NCI-H2171 (cell line): ENCODE results near the gene GTPBP8.
"Not testable (repeated sequence)": the region's sequence is repeated elsewhere in the genome, so short reads cannot be mapped to it uniquely, and the experiment has no call there.

Experiments used
- DNase-seq: peaks from one replicate; lab custom pipeline; 2025; lab: John Stamatoyannopoulos, UW

GTPBP8 gene

DNA sequence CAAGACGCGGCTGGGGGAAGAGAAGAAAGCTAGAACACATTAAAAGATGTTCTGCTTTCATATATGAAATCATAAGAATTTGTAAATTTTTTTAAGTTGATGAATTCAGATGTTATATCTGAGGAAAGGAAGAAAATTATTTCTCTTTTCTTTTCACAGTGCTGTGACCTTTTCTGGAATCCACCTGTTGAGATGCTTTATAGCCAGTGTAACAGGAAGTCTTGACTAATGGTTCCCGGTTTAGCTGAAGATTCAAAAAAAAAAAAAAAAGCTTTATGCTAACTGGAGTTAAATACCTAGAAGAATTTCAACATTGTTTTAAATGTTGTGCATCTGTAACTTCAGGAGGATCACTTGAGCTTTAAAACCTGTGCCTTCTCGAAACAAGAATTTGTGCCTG lies 9.9 kb downstream of the GTPBP8 start:
- DNase-seq, result no peak

DNA sequence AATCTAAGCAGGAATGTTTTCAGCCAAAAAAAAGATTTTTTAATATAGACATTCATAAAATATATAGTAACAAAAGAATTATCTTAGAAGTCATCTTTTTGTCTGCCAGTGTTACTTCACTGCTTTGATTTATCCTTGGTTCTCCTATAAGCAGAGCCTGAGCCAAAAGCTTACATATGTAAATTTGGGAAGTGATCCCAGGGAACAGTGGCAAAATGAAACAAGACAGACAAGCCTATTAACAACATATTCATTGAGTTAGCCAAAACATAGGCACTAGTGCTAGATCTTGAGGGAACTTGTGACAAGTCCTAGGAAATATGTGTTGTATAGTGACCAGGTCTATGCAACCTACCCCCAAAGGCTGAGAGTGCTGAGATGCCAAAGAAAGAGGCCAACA lies 11.3 kb downstream of the GTPBP8 start:
- no peak for DNase-seq

DNA sequence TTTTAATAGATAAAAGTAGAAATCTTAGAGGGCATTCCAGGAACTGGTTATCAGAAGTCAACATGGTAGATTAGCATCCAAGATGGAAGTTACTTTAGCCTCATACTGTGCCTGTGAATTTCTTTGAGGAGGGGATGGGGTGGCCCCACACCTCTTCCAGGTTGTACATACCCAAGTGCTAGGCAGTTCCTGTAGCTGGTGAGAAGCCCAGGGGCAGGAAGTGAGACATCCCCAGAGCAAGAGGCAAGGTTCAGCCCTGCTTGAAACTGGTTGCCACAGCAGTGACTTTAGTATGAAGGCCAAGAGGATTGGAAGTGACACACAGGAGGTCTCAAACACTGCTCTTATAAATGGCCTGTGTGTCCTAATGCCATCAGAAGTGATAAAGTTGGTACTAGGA lies 11.9 kb downstream of the GTPBP8 start:
- no peak for DNase-seq

DNA sequence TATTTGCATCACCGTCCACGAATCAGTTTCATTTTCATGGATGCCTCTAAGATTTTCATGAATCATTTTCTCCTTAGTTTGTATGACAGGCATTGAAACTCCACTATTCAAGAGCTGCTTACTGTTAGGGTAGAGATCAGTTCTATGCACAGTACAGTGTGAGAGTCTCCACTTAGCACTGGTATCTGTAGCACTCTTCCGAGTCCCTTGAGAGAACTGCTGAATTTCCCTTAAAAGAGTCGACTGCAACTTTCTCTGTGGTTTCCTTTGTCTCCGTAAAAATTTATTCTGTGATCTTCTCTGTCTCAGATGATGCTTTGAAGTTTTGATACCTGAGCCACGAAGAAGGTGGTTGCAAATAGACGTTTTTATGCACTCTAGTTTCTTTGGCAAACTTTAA lies 14.8 kb downstream of the GTPBP8 start:
- no peak for DNase-seq

GRCh38 chr3:113006359-113007056 lies 15.7 kb downstream of the GTPBP8 start:
- no peak for DNase-seq

- no peak for DNase-seq
Measured at GRCh38 chr3:113008117-113008516, 17.3 kb downstream of the GTPBP8 start.

GRCh38 chr3:113013593-113013992 lies 22.8 kb downstream of the GTPBP8 start:
- no peak for DNase-seq

- DNase-seq, result no peak
Measured at GRCh38 chr3:113018536-113019181, 27.9 kb downstream of the GTPBP8 start.

DNA sequence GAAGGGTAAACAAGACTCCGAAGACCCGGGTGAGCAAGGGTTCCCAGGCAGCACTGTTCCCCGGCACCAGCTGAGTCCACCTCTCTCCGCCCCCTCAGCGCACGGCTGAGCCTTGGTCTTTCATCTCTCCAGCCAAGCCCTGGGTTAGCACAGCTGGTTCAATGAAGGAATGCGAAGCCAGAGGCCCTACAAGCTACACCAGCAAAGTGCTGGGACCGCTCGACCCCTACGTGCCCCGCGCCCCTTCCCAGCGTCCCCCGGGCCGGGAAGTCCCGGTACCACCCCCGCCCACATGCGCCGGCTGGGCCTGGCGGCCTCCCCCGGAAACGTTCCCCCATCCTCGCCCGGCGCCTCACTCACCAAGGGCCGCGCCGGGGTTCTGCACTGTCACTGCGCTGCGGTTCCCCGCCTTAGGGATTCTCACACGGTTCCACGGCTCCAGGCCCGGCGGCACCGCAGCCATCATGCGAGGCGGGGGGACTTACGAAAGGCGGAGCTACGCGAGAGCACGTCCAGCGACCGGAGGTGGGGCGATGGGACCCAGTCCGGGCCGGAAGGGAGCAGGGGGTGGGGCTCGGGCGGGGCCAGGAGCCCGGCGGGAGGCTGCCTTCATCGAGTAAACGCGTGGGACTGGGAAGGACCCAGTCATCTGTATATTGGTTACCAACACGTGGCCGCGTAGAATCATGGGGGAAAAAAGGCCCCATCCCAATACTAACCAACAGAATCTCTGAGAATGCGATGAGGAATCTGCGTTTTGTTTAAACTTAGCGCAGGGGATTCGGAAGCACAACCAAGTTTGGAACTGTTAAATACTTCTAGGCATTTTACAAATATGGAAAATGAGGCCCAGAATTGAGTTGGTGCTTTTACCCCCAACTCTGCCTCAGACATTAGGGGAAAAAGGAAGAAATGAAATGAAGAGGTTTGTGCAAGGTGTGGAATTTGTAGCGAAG lies 28.7 kb downstream of the GTPBP8 start:
- peak; percentile 96 for DNase-seq

GRCh38 chr3:113021471-113021870 lies 30.7 kb downstream of the GTPBP8 start:
- no peak for DNase-seq

- DNase-seq, result no peak
Measured at GRCh38 chr3:113034011-113034410, 43.2 kb downstream of the GTPBP8 start.

DNA sequence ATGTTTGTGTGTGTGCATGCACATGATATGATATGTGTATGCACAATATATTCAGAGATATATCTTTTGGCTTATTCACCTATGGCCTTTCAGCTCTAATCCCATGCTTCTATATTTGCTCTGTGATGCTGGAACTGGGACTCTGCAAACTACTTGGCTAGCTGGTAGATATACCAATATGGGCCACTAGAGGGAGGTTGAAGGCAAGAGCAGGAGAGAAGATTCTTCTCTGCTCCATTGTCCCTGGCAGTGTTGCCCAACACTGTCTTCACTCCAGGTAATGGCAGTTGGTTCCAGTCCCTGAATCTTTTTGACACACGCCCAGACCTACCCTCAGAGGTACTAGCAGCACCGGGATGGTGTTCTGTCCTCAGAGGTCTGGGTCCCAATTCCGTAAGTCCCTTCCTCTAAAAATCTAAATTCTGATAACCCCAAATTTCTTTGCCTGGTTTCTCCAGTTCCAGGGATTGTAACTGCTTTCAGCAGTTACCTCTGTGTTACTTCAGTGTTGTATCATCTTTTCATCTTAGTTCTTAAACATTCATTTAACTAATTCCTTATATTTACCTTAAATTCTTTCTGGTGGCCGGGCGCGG lies 44.7 kb downstream of the GTPBP8 start:
- peak; percentile 65 for DNase-seq

DNA sequence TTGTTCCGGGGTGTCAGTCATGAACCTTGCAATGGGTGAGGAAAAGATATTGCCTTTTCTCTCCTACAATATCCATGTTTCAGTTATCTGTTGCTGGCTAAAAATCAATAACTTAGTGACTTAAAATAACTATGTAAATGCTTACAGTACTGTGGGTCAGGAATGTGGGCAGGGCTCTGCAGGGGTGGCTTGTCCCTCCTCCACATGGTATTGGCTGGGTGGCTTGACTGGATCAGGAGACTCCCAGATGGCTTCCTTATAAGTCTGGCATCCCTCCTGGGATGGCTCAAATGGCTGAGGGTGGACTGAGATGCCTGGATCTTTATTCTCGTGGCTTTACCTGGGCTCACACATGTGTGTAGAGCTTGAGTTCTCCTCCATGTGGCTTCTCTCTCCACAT lies 47.5 kb downstream of the GTPBP8 start:
- no peak for DNase-seq

GRCh38 chr3:113039546-113039945 lies 48.8 kb downstream of the GTPBP8 start:
- no peak for DNase-seq

DNA sequence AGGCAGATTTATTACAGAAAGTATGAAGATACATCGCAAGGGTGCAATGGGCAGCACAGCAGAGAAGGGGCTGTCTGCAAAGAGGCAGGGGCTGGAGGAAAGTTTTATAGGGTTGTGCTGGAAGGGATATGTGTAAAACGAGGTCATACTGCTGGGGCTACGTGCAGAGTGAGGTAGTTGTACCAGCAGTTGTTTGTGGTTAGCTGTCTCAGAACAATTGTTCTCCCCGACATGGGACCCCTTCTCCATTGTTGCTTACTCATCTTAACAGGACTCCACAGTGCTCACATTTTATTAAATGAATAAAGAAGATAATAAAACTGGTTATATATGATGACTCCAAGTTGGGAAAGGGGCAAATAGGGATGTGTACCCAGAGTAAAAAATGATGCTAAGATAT lies 49.4 kb downstream of the GTPBP8 start:
- DNase-seq, result no peak

- no peak for DNase-seq
Measured at GRCh38 chr3:113043686-113044085, 52.9 kb downstream of the GTPBP8 start.

DNA sequence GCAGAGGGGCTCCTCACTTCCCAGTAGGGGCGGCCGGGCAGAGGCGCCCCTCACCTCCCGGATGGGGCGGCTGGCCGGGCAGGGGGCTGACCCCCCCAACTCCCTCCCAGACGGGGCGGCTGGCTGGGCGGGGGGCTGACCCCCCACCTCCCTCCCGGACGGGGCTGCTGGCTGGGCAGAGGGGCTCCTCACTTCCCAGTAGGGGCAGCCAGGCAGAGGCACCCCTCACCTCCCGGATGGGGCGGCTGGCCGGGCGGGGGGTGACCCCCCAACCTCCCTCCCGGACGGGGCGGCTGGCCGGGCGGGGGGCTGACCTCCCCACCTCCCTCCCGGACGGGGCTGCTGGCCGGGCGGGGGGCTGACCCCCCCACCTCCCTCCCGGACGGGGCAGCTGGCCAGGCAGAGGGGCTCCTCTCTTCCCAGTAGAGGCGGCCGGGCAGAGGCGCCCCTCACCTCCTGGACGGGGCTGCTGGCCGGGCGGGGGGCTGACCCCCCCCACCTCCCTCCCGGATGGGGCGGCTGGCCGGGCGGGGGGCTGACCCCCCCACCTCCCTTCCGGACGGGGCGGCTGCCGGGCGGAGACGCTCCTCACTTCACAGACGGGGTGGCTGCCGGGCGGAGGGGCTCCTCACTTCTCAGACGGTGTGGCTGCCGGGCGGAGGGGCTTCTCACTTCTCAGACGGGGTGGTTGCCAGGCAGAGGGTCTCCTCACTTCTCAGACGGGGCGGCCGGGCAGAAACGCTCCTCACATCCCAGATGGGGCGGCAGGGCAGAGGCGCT lies 55.6 kb downstream of the GTPBP8 start:
- DNase-seq, result not testable (repeated sequence)

DNA sequence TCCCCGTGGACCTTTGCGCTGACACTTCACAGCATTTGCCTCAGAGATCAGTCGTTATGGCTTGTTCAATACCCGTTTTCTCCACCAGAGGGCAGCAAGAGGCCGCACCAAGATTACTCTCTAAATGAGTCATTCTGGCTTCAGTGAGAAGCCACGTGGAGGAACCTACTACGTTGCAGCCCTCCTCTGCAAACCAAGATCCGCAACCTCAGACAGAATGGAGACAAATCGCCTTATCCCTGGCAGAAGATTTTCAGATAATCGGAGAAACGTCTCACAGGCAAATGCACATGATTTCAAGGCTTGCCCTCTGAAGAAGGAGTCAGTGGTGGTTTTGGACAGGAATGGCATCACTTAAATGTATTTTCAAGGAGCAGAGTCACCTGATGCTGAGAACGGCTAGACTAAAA lies 60.5 kb downstream of the GTPBP8 start:
- DNase-seq, result peak; percentile 61
